Panc1 (cell line): ENCODE data around the gene ITGB3. TPM values are rescaled to one million over a fixed set of nuclear protein-coding genes. Genes with fewer than 3 reads are reported as not detected.

Experiments
- ATAC-seq: fragments of 200-7000 bp; cut with Tn5 transposase; 2 replicates; pipeline ENCODE4 v1.9.1; 2020; ENCODE audit warnings: mild to moderate bottlenecking, moderate library complexity
- BruUV-seq: library from RNA; stranded (reverse); fragments of 400-500 nt; replicated peaks from 2 replicates; lab custom pipeline; 2021; lab: Mats Ljungman, UMichigan
- CTCF ChIA-PET: fragments of 300-600 bp; sonication (Branson Sonifier 250); formaldehyde crosslinking; loops from one replicate; lab custom pipeline; 2022; ENCODE audit warnings: antibody characterized with exemption; lab: Charles Lee
- POLR2A ChIA-PET: fragments of 300-600 bp; sonication (Branson Sonifier 250); formaldehyde crosslinking; loops from one replicate; lab custom pipeline; 2022; ENCODE audit warnings: antibody characterized with exemption; lab: Charles Lee
- DNase-seq: peaks from one replicate; pipeline ENCODE4 v3.0.0-alpha.2; 2010; ENCODE audit warnings: low read depth, low spot score
- H3K27ac ChIP-seq: 2 replicates; pipeline ENCODE4 v1.5.1; 2011; ENCODE audit warnings: mild to moderate bottlenecking, low read length, inconsistent platforms
- H3K27me3 ChIP-seq: fragments of 200-500 bp; sonication (Bioruptor generic); 2 replicates; pipeline ENCODE4 v1.6.0; 2014; ENCODE audit warnings: low read length, inconsistent platforms; ENCODE audit not compliant: control insufficient read depth, insufficient read depth
- H3K36me3 ChIP-seq: fragments of 200-500 bp; sonication (Bioruptor generic); 2 replicates; pipeline ENCODE4 v1.5.1; 2014; ENCODE audit warnings: inconsistent platforms, mild to moderate bottlenecking, low read length, moderate library complexity; ENCODE audit not compliant: control insufficient read depth, insufficient read depth
- H3K4me1 ChIP-seq: 2 replicates; pipeline ENCODE4 v1.5.1; 2011; ENCODE audit warnings: inconsistent platforms, mild to moderate bottlenecking, low read length, moderate library complexity; ENCODE audit not compliant: control insufficient read depth, insufficient read depth
- H3K4me3 ChIP-seq, 2 experiments: 2 replicates each; pipeline ENCODE4 v1.5.1; 2011 to 2012; ENCODE audit warnings: low read depth in 2 of 2, low read length in 2 of 2, mild to moderate bottlenecking in 2 of 2, inconsistent platforms in 1 of 2, moderate library complexity in 1 of 2
- H3K9me3 ChIP-seq: fragments of 200-500 bp; sonication (Bioruptor generic); 2 replicates; pipeline ENCODE4 v1.5.1; 2014; ENCODE audit warnings: low read depth, mild to moderate bottlenecking, inconsistent platforms, low read length, moderate library complexity; ENCODE audit not compliant: control insufficient read depth, insufficient read depth
- POLR2AphosphoS5 ChIP-seq: IDR thresholded peaks from 2 replicates; pipeline ENCODE4 v1.6.1; 2012; ENCODE audit warnings: mild to moderate bottlenecking, low read depth, low read length, moderate library complexity
- SIN3A ChIP-seq: IDR thresholded peaks from 2 replicates; pipeline ENCODE4 v1.6.1; 2012; ENCODE audit warnings: low read depth, mild to moderate bottlenecking, low read length, moderate library complexity, borderline replicate concordance; ENCODE audit not compliant: insufficient read depth
- TCF7L2 ChIP-seq: IDR thresholded peaks from 2 replicates; pipeline ENCODE4 v1.6.1; 2011; ENCODE audit warnings: mild to moderate bottlenecking, low read depth, low read length, inconsistent platforms
- in situ Hi-C: cut with HindIII; loops from 2 replicates; pipeline ENCODE4 v1.10.0; 2016; ENCODE audit warnings: low sequenced_read_pairs, low pct_unique_long_range_greater_than_20kb
- intact Hi-C: fragments of 100-400 bp; cut with micrococcal nuclease; formaldehyde crosslinking; loops from one replicate; pipeline ENCODE4 v1.10.0; 2022; ENCODE audit not compliant: unreplicated experiment
- total RNA-seq: library from RNA; stranded (reverse); gene quantifications from one replicate; pipeline ENCODE4 v1.2.1, GENCODE V29; 2021; ENCODE audit not compliant: unreplicated experiment
- TF ChIP-seq, protein P1 (sequence below), 2 experiments: IDR thresholded peaks; 2 replicates each; pipeline ENCODE4 v1.6.1; 2011 to 2012; ENCODE audit warnings: low read depth in 2 of 2, control low read depth in 1 of 2, low read length in 1 of 2, mild to moderate bottlenecking in 1 of 2, moderate library complexity in 1 of 2; ENCODE audit not compliant: insufficient read depth in 1 of 2
- TF ChIP-seq, protein P2 (sequence below): fragments of 450-650 bp; IDR thresholded peaks from 2 replicates; pipeline ENCODE4 v1.5.1; 2017; ENCODE audit warnings: mild to moderate bottlenecking

The ITGB3 gene
- total RNA-seq, 1 experiment from 2014 or later: 17.6 TPM

GRCh38 chr17:47235506-47235905 lies 18.1 kb upstream of the ITGB3 start:
- intact Hi-C loops (no loop called here), in situ Hi-C loops (no loop called here)
- no peak overlapping the region for H3K27ac ChIP-seq
- no peaks in the 10 kb centered on the region for H3K27me3 ChIP-seq
- ChIA-PET CTCF (no interaction called here), POLR2A (no interaction called here)
- DNase-seq (no peak), ATAC-seq (no peak)
- TF ChIP-seq POLR2AphosphoS5 (no peak), TCF7L2 (no peak), SIN3A (no peak)
- TF ChIP-seq, protein P1, sequence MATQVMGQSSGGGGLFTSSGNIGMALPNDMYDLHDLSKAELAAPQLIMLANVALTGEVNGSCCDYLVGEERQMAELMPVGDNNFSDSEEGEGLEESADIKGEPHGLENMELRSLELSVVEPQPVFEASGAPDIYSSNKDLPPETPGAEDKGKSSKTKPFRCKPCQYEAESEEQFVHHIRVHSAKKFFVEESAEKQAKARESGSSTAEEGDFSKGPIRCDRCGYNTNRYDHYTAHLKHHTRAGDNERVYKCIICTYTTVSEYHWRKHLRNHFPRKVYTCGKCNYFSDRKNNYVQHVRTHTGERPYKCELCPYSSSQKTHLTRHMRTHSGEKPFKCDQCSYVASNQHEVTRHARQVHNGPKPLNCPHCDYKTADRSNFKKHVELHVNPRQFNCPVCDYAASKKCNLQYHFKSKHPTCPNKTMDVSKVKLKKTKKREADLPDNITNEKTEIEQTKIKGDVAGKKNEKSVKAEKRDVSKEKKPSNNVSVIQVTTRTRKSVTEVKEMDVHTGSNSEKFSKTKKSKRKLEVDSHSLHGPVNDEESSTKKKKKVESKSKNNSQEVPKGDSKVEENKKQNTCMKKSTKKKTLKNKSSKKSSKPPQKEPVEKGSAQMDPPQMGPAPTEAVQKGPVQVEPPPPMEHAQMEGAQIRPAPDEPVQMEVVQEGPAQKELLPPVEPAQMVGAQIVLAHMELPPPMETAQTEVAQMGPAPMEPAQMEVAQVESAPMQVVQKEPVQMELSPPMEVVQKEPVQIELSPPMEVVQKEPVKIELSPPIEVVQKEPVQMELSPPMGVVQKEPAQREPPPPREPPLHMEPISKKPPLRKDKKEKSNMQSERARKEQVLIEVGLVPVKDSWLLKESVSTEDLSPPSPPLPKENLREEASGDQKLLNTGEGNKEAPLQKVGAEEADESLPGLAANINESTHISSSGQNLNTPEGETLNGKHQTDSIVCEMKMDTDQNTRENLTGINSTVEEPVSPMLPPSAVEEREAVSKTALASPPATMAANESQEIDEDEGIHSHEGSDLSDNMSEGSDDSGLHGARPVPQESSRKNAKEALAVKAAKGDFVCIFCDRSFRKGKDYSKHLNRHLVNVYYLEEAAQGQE (IDR thresholded peaks at IDR 0.05; ENCODE audit: insufficient read depth in 1 of 2, low read depth in 2 of 2, low read length in 1 of 2): no peak
- TF ChIP-seq, protein P2, sequence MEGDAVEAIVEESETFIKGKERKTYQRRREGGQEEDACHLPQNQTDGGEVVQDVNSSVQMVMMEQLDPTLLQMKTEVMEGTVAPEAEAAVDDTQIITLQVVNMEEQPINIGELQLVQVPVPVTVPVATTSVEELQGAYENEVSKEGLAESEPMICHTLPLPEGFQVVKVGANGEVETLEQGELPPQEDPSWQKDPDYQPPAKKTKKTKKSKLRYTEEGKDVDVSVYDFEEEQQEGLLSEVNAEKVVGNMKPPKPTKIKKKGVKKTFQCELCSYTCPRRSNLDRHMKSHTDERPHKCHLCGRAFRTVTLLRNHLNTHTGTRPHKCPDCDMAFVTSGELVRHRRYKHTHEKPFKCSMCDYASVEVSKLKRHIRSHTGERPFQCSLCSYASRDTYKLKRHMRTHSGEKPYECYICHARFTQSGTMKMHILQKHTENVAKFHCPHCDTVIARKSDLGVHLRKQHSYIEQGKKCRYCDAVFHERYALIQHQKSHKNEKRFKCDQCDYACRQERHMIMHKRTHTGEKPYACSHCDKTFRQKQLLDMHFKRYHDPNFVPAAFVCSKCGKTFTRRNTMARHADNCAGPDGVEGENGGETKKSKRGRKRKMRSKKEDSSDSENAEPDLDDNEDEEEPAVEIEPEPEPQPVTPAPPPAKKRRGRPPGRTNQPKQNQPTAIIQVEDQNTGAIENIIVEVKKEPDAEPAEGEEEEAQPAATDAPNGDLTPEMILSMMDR: no peak
- no peaks in the 10 kb centered on the region for H3K36me3 ChIP-seq
- H3K4me1 ChIP-seq: peaks cover 4% of the 10 kb centered on the region; the same call in 1 of the 2 replicates
- no peak overlapping the region for H3K4me3 ChIP-seq
- no peaks in the 10 kb centered on the region for H3K9me3 ChIP-seq
- BruUV-seq: no TSS peak

DNA sequence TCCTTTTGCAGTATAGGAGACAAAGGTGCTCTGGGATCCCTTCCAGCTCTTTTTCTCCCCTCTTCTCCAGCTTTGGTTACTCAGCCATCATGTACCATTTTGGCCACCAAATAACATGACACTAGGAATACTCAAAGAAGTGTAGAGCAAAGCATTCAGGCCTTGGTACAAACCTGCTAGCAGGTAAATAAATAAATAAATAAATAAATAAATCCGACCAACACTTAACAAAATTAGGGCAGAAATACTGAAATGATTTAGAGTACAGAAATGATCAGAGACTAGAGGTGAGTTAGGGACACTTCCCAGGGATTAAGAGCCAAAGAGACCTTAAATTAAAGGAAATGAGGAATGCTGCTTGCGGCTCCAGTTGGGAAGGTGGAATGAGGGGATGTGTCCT lies 17.7 kb upstream of the ITGB3 start:
- no peak for TF ChIP-seq SIN3A
- DNase-seq (no peak), ATAC-seq (no peak)
- ChIA-PET CTCF (no interaction called here), POLR2A (no interaction called here)
- intact Hi-C loops: no loop called here
- peaks cover 4% of the 10 kb centered on the region; the same call in 1 of the 2 replicates for H3K4me1 ChIP-seq
- no peaks in the 10 kb centered on the region for H3K27me3 ChIP-seq
- BruUV-seq: no TSS peak
- no peaks in the 10 kb centered on the region for H3K9me3 ChIP-seq
- H3K4me3 ChIP-seq: no peak overlapping the region
- in situ Hi-C loops: no loop called here
- H3K36me3 ChIP-seq: no peaks in the 10 kb centered on the region
- H3K27ac ChIP-seq: no peak overlapping the region

- ChIA-PET POLR2A (no interaction called here), CTCF (no interaction called here)
- TF ChIP-seq SIN3A: no peak
- TF ChIP-seq TCF7L2: no peak
- no TSS peak for BruUV-seq
- Histone ChIP-seq H3K4me3 (no peak overlapping the region), H3K36me3 (no peaks in the 10 kb centered on the region), H3K27me3 (no peaks in the 10 kb centered on the region), H3K27ac (no peak overlapping the region), H3K9me3 (no peaks in the 10 kb centered on the region), H3K4me1 (peaks cover 4% of the 10 kb centered on the region; the same call in 1 of the 2 replicates)
- no peak for ATAC-seq
- intact Hi-C loops: no loop called here
- no peak for DNase-seq
- in situ Hi-C loops: no loop called here
Observed at GRCh38 chr17:47237841-47238240, 15.8 kb upstream of the ITGB3 start.
